ENCODE results near the gene EPB41L5.
"Not testable (repeated sequence)": the region's sequence is repeated elsewhere in the genome, so short reads cannot be mapped to it uniquely, and the experiment has no call there.

Gene EPB41L5

DNA sequence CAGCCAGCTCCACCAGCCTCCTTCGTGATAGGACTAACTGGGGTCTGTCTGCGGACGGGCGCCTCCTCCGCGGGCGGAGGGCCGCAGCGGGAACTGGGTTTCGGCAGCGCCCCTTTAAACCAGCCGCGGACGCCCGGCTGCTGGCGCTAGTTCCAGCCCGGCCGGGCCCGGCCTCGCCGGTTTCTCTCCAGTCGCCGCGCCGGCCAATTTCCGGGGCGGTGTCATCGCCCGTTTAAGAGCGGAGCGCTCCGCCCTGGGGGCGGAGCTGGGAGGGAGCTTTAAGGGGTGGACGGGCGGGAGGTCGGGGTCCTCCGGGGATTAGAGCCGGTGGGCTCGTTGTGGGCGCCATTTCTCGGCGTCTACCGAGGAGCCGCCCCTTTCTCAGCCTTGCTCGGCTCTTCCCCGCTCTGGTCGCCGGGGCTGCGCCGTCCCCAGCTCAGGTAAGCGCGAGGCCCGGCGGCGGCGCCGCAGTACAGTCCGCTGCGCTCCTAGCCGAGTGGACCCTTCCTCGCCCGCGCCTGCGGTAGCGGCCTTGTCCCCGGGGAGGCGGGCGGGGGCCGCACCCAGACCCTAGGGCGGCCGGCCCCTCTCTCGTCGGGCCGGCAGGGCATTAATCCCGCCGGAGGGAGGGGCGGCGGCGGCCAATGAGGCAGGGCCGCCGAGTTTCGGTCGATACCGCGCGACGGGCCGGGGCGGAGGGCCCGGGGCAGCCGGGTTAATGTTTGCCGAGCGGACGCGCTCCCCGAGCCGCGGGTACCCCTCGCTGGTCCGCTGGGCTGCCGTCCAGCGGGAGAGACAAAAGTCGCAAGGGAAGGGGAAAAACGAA, at the start of gene EPB41L5:
EPB41L5 (plus strand) TSS at position 307 of the 826 bp plus-strand sequence. CDS start 6,008 bp downstream, outside the sequence.
- DNase-seq = peak; percentile 71

GRCh38 chr2:119981896-119982295, 31.0 kb upstream of the EPB41L5 start:
- no peak for DNase-seq

DNA sequence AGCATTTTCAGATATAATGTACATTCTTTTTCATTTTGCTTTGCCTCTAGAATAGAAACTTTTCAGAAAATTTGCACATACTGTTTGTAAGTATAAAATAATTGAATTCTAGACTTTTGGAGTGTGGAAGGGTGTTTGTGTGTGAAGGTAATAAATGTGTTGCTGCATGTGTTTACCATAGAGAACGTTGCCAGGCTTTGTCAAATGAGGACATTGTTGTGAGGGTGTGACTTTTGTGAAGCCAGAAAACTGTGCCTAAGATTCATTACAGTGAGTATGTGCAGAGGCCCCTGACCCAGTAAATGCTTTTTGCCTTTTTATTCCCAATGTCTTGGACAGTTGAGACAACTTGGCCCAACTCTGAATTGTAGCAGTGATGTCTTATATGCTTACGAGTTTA, 30.4 kb upstream of the EPB41L5 start:
- DNase-seq = no peak

DNA sequence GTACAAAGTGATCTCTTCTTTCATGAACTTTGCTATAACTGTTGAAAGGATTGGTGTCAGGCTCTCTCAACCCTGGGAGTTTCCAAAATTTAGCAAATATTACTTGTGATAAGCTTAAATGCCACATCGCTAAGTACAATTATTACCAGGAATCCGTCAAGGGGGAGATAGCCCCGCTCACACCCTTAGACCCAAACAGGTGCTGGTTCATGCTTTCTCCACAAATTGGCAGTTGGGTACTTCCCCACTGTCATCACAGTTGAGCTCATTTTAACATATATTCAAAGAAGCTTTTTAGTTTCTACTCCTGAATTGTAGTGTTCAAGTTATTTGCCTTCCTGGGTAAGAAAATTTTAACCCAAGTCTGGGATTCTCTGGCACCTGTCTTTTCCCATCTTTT, 29.8 kb upstream of the EPB41L5 start:
- no peak for DNase-seq

DNA sequence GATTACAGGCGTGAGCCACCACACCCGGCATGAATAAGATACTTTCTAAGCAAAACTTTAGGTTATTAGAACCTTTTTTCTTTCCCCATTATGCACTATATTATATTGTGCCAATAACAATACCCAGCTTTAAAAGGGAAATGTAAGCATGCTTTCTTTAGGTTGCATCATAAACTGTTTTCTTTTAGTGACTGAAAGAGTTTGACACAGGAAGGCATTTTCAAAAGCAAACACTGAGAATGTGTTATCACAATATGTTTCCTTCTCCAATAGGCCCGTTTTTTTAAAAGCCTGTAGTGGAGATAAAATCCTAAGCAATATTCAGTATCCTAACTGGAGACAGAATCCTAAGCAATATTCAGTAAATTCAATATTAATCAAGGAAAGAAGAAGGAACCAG, 16.7 kb upstream of the EPB41L5 start:
- no peak for DNase-seq

GRCh38 chr2:119996896-119997891, 15.7 kb upstream of the EPB41L5 start:
- not testable (repeated sequence) for DNase-seq

GRCh38 chr2:120001471-120001870, 11.4 kb upstream of the EPB41L5 start:
- DNase-seq = no peak

GRCh38 chr2:120004254-120004653, 8.6 kb upstream of the EPB41L5 start:
- DNase-seq = no peak

DNA sequence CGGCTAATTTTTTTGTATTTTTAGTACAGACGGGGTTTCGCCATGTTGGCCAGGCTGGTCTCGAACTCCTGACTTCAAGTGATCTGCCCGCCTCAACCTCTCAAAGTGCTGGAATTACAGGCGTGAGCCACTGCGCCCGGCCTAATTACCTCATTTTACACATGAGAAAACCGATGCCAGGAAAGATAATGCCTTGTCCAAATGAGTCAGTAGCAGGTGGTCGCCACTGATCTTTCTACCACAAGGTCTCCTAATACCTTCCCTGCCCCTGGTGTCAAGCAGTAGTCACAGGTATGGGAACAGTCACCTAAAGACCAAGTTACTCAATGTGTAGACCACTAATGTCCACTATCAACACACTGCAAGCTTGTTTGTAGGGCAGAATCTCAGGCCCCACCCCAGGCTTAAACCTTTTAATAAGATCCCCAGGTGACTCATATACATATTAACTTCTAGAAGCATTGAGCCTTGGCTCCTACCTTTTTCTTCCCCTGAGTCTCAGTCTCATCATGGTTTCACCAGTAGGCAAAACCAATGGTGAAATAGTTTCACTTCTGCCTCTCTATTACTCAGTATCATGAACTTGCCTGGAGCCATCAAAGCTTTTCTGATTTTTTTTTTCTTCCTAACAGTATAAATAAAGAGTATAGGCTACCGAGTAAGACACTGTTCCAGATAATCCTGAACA, 6.9 kb upstream of the EPB41L5 start:
- no peak for DNase-seq

- no peak for DNase-seq
Observed at GRCh38 chr2:120007851-120008250, 5.0 kb upstream of the EPB41L5 start.

GRCh38 chr2:120012363-120012762, 514 bp upstream of the EPB41L5 start:
- DNase-seq = no peak

GRCh38 chr2:120013597-120014223, 833 bp downstream of the EPB41L5 start:
- DNase-seq = no peak

DNA sequence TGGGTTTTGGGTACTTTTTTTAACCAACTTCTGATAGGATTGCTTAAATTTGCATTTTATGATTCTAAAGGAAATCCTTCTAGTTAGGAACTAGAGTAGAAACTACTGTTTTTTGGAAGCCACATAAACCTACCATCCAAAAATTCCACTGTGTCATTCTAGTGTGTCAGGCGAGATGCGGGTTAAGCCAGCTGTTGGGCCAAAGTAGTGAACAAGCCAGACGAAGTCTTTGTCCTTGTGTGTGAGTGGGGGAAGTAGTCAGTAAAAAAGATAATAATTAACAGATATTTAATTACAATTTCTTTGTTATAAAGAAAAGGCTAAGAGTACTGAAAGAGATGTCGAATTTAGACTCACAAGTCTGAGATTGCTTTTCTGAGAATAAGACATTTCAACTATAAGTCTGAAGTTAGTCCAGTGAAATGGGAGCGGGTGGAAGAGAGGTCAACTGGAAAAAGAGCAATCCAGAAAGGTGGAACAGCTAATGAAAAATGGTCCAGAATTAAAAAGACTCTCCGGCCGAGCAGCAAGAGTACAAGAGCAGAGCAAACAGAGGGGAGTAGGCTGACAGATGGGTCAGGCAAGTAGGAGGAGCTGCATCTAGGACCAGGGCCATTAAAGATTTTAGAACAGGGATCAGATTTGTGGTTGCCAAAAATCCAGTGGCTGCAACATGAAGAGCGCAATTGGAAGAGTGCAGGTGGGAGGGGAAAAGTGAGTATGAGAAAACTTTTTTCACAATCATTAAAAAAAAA, 1.5 kb downstream of the EPB41L5 start:
- DNase-seq = no peak

GRCh38 chr2:120016800-120017199, 3.9 kb downstream of the EPB41L5 start:
- DNase-seq = no peak

DNA sequence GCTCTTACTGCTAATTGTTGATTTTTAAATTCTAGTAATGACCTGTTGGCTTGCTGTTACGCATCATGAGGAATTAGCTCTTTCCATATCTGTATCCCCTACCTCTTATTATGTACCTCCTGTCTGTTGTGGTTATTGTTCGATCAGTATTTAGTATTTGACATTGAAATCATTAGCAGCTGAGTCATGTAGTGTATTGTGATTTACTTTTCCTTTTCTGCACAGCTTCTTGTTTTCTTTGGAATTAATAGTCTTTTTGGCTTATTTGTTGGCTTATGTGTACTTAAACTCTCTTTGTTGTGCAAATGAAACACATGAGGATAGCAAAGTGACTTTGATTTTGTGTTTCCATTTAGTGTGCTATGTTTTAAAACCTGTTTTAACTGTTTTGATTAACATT, 4.3 kb downstream of the EPB41L5 start:
- DNase-seq = no peak

DNA sequence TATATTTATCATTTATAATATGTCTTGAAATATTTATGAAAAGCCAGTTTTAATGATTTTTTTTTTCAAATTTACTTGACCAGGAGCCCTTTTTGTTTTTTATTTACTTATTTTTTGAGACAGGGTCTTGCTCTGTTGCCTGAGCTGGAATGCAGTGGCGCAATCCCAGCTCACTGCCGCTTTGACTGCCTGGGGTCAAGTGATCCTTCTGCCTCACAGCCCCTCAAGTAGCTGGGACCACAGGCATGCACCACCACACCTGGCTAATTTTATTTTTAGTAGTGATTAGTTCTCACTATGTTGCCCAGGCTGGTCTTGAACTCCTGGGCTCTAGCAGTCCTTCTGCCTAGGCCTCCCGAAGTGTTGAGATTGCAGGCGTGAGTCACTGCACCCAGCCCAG, 5.7 kb downstream of the EPB41L5 start:
- no peak for DNase-seq

DNA sequence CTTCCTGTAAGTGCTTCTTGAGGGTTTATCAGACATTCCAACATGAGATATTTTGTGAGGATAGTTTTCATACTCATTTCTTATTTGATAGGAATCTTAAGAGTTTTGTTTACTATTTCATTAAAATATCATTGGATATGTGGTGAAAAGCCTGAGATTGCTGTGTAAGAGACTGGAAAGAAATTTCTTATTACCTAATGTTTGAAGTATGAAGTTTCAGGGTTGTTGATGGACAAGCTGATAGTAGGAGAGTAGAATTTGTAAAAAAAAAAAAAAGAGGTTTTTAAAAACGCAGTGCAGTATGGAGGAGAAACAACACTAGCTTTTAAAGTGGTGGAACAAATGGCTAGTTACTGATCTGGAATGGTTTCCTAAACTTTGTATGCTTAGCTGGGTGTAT, 7.7 kb downstream of the EPB41L5 start:
- DNase-seq = no peak

DNA sequence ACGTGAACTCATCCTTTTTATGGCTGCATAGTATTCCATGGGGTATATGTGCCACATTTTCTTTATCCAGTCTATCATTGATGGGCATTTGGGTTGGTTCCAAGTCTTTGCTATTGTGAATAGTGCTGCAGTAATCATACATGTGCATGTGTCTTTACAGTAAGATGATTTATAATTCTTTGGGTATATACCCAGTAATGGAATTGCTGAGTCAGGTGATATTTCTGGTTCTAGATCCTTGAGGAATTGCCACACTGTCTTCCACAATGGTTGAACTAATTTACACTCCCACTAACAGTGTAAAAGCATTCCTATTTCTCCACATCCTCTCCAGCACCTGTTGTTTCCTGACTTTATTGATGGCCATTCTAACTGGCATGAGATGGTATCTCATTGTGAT, 9.6 kb downstream of the EPB41L5 start:
- not testable (repeated sequence) for DNase-seq

DNA sequence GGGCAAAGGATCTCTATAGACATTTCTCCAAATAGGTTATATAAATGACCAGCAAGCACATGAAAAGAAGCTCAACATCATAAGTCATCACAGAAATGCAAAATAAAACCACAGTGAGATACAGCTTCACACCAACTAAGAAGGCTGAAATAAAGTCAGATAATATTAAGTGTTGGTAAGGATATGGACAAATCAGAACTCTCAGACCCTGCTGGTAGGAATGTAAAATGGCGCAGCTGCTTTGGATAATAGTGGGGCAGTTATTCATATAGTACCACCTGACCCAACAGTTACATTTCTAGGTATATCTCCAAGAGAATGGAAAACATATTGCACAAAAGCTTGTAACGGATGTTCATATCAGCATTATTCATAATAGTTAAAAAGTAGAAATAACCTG, 14.0 kb downstream of the EPB41L5 start:
- no peak for DNase-seq

GRCh38 chr2:120028795-120029194, 15.9 kb downstream of the EPB41L5 start:
- no peak for DNase-seq

DNA sequence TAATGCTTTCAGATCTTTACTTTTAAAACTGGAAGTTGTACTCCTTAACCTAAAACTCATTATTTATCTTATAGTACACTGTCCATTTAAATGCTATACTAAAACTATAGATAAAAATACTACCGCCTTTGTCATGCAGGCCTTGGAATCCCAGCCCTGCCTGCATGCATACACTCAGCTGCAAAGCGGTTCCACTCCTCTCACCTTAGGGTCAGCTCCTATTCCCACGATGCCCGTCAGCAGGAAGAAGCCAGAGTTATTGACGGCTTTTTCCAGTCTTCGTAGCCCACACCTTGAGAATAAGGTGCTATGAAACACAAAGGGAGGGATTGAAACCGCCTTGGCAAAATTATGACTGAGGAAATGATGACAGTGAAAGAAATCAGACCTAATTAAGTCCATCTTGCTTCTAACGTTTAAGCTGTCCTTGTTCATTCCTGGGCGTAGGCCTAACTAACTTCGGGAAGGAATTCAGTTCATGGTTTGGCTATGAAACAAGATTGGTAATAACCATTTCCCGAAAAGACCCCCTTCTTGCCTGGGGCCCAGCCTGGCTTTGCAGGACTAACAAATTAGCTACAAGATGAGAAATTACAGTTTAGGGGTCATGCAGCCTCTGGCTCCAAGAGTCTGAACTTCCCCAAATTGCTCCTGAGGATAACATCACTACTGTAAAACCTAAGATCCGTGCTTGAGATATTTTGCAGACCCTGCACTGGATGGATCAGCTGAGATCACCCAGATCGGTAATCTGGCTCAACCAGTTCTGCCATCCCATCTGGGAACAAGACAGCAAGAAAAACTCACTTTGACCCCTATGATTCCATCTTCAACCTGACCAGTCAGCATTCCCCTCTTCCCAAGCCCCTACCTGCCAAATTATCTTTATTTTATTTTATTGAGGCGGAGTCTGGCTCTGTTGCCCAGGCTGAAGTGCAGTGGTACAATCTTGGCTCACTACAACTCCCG, 17.1 kb downstream of the EPB41L5 start:
- DNase-seq = no peak

Measured in NCI-H2107 (cell line).